ENCODE data around the gene ATP1A4. TPM values are rescaled to one million over a fixed set of nuclear protein-coding genes. Genes with fewer than 3 reads are reported as not detected.
"Not testable (repeated sequence)": the region's sequence is repeated elsewhere in the genome, so short reads cannot be mapped to it uniquely, and the experiment has no call there.

Gene ATP1A4
- total RNA-seq, 4 donors from 2014 or later = 0.57 TPM; not detected in 3

GRCh38 chr1:160125746-160126145, 25.7 kb upstream of the ATP1A4 start:
- no peak overlapping the region for H3K27ac ChIP-seq
- no peaks in the 10 kb centered on the region for H3K4me1 ChIP-seq
- TF ChIP-seq CTCF (IDR thresholded peaks at IDR 0.05) (no peak), POLR2A (IDR thresholded peaks at IDR 0.05) (no peak)
- H3K9me3 ChIP-seq = no peaks in the 10 kb centered on the region
- no peak for DNase-seq
- no peaks in the 10 kb centered on the region for H3K27me3 ChIP-seq
- H3K36me3 ChIP-seq = peaks cover 0 to 6% (median 0%) of the 10 kb centered on the region in 3 donors
- H3K4me3 ChIP-seq = no peak overlapping the region

- not testable (repeated sequence) for H3K4me1 ChIP-seq, DNase-seq, H3K27me3 ChIP-seq, H3K27ac ChIP-seq, H3K36me3 ChIP-seq, H3K4me3 ChIP-seq, H3K9me3 ChIP-seq
These were observed 25.1 kb upstream of the ATP1A4 start for GRCh38 chr1:160126342-160126741.

GRCh38 chr1:160127381-160127780, 24.0 kb upstream of the ATP1A4 start:
- TF ChIP-seq CTCF (IDR thresholded peaks at IDR 0.05) (no peak), POLR2A (IDR thresholded peaks at IDR 0.05) (no peak)
- Histone ChIP-seq H3K27me3 (no peaks in the 10 kb centered on the region), H3K36me3 (peaks cover 0 to 6% (median 0%) of the 10 kb centered on the region in 3 donors), H3K4me3 (no peak overlapping the region), H3K27ac (no peak overlapping the region), H3K9me3 (no peaks in the 10 kb centered on the region), H3K4me1 (no peaks in the 10 kb centered on the region)
- DNase-seq = no peak

GRCh38 chr1:160127865-160128523, 23.4 kb upstream of the ATP1A4 start:
- Histone ChIP-seq H3K4me1 (no peaks in the 10 kb centered on the region), H3K4me3 (no peak overlapping the region), H3K27me3 (no peaks in the 10 kb centered on the region), H3K36me3 (peaks cover 0 to 6% (median 0%) of the 10 kb centered on the region in 3 donors), H3K9me3 (no peaks in the 10 kb centered on the region), H3K27ac (no peak overlapping the region)
- TF ChIP-seq POLR2A (IDR thresholded peaks at IDR 0.05) (no peak), CTCF (IDR thresholded peaks at IDR 0.05) (no peak)
- DNase-seq = no peak

GRCh38 chr1:160128636-160129035, 22.8 kb upstream of the ATP1A4 start:
- H3K27ac ChIP-seq = no peak overlapping the region

More at GRCh38 chr1:160128636-160129035, 22.8 kb upstream of the ATP1A4 start:
- Histone ChIP-seq H3K4me1 (no peaks in the 10 kb centered on the region), H3K27me3 (no peaks in the 10 kb centered on the region), H3K36me3 (peaks cover 0 to 6% (median 0%) of the 10 kb centered on the region in 3 donors), H3K4me3 (no peak overlapping the region), H3K9me3 (no peaks in the 10 kb centered on the region)
- TF ChIP-seq POLR2A (IDR thresholded peaks at IDR 0.05) = no peak
- TF ChIP-seq CTCF (IDR thresholded peaks at IDR 0.05) = no peak
- no peak for DNase-seq
